Esophagus muscularis mucosa (tissue), 4 donors: ENCODE data around the gene RNFT2. TPM values are rescaled to one million over a fixed set of nuclear protein-coding genes. Genes with fewer than 3 reads are reported as not detected.
A peak's percentile ranks its signal among the peaks of the same experiment; 100 is the strongest.
"Not testable (repeated sequence)": the region's sequence is repeated elsewhere in the genome, so short reads cannot be mapped to it uniquely, and the experiment has no call there.

Experiments
- DNase-seq: peaks from one replicate; pipeline ENCODE4 v3.0.0-alpha.2; 2017; ENCODE audit errors: extremely low spot score
- H3K27ac ChIP-seq, 4 donors: fragments of 200-600 bp; sonication (generic); replicated peaks in 1 of 4; 1 replicate in 3 of 4; 2 replicates in 1 of 4; pipeline ENCODE4 v1.5.1; 2016 to 2019; ENCODE audit warnings: mild to moderate bottlenecking in 1 of 4
- H3K27me3 ChIP-seq, 4 donors: fragments of 200-600 bp; sonication (generic); one replicate each; pipeline versions ENCODE4 v1.5.1 to v1.6.0; 2016 to 2019
- H3K36me3 ChIP-seq, 4 donors: fragments of 200-600 bp; sonication (generic); one replicate each; pipeline ENCODE4 v1.5.1; 2016 to 2019
- H3K4me1 ChIP-seq, 4 donors: fragments of 200-600 bp; sonication (generic); one replicate each; pipeline ENCODE4 v1.5.1; 2016 to 2019
- H3K4me3 ChIP-seq, 4 donors: fragments of 200-600 bp; sonication (generic); 1 replicate in 2 of 4; 2 replicates in 2 of 4; pipeline ENCODE4 v1.5.1; 2016 to 2019; ENCODE audit warnings: mild to moderate bottlenecking in 4 of 4, moderate library complexity in 1 of 4
- H3K9me3 ChIP-seq, 4 donors: fragments of 200-600 bp; sonication (generic); 1 replicate in 3 of 4; 2 replicates in 1 of 4; pipeline ENCODE4 v1.5.1; 2016 to 2019
- EP300 ChIP-seq: sonication (generic); formaldehyde crosslinking; IDR thresholded peaks from one replicate; pipeline ENCODE4 v1.6.1; 2017; ENCODE audit warnings: antibody characterized with exemption
- POLR2A ChIP-seq: fragments of 450-650 bp; IDR thresholded peaks from one replicate; pipeline ENCODE4 v1.6.1; 2017; ENCODE audit warnings: antibody characterized with exemption, moderate library complexity, mild to moderate bottlenecking, low read depth
- POLR2AphosphoS5 ChIP-seq, 2 donors: sonication (generic); formaldehyde crosslinking; IDR thresholded peaks; one replicate each; pipeline ENCODE4 v1.6.1; 2017; ENCODE audit warnings: antibody characterized with exemption in 2 of 2
- WGBS: methylation state at CpG from one replicate; pipeline ENCODE4 v1.1.5; 2018; 5-methylcytosine and 5-hydroxymethylcytosine counted together
- intact Hi-C: fragments of 100-400 bp; cut with DNase I; formaldehyde crosslinking; loops from one replicate; pipeline ENCODE4 v1.15.1; 2023
- total RNA-seq, 4 donors: library from RNA; depleted of rRNA; stranded (reverse); fragments of >200 nt; gene quantifications; one replicate each; pipeline versions ENCODE4 v1.1.0 to v1.2.1, GENCODE V29; 2016
- TF ChIP-seq, protein P1 (sequence below), 3 experiments: fragments of 200-600 bp in 2 of 3; fragments of 450-650 bp in 1 of 3; sonication (generic) in 2 of 3; IDR thresholded peaks; one replicate each; pipeline ENCODE4 v1.5.1; 2017 to 2019; ENCODE audit warnings: antibody characterized with exemption in 3 of 3, mild to moderate bottlenecking in 2 of 3, moderate library complexity in 1 of 3

RNFT2 gene
- total RNA-seq, 4 donors from 2014 or later, result 0.17 to 0.63 (median 0.34) TPM

DNA sequence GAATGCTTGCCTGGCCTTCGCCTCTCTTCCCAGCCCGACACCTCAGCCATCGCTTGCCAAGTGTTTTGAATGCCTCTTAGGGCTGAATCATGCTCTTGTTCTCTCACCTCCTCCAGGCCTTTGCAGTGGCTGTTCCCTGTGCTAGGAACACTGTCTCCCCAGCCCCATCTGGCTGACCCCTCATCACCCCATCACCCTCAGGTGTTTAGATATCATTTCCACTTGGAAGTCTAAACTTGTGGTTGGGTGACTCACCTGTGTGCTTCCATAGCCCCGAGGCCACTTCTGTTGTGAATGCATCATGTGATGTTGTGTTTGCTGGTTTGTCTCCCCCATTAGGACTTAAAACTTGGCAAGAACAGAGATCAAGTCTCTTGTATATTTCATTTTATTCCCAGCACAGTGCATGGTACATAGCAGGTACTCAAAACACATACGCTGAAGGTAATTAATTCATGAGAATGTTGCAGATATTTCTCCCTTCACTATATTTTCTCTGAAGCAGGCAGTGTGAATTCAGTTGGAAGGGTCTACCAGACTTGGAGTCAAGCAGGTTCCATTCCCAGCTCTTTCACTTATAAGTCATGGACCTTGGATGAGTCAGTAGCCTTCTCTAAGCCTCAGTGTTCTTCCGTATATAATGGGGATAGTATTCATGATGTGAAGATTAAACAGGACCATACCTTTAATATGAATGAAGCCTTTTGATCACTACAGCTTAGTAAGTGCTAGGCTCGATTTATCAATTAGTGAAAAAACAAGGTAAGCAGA, 75.3 kb downstream of the RNFT2 start:
- Histone ChIP-seq H3K36me3 (no peaks in the 10 kb centered on the region), H3K27me3 (no peaks in the 10 kb centered on the region), H3K4me3 (no peak overlapping the region), H3K9me3 (no peaks in the 10 kb centered on the region), H3K27ac (no peak overlapping the region), H3K4me1 (peaks cover 6 to 9% (median 7%) of the 10 kb centered on the region in 4 donors)
- 94% methylated on average over 7 of the region's 7 CpGs for WGBS
- TF ChIP-seq POLR2A, result no peak
- TF ChIP-seq, protein P1, sequence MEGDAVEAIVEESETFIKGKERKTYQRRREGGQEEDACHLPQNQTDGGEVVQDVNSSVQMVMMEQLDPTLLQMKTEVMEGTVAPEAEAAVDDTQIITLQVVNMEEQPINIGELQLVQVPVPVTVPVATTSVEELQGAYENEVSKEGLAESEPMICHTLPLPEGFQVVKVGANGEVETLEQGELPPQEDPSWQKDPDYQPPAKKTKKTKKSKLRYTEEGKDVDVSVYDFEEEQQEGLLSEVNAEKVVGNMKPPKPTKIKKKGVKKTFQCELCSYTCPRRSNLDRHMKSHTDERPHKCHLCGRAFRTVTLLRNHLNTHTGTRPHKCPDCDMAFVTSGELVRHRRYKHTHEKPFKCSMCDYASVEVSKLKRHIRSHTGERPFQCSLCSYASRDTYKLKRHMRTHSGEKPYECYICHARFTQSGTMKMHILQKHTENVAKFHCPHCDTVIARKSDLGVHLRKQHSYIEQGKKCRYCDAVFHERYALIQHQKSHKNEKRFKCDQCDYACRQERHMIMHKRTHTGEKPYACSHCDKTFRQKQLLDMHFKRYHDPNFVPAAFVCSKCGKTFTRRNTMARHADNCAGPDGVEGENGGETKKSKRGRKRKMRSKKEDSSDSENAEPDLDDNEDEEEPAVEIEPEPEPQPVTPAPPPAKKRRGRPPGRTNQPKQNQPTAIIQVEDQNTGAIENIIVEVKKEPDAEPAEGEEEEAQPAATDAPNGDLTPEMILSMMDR (IDR thresholded peaks at IDR 0.05), result no peak
- no peak for TF ChIP-seq EP300
- no peak for TF ChIP-seq POLR2AphosphoS5 (IDR thresholded peaks at IDR 0.05)
- intact Hi-C loops, result loop anchor here (10.0 kb wide), 1 partner anchor 101 kb away; the partner anchor contains the start of gene FBXW8
- DNase-seq, result no peak

DNA sequence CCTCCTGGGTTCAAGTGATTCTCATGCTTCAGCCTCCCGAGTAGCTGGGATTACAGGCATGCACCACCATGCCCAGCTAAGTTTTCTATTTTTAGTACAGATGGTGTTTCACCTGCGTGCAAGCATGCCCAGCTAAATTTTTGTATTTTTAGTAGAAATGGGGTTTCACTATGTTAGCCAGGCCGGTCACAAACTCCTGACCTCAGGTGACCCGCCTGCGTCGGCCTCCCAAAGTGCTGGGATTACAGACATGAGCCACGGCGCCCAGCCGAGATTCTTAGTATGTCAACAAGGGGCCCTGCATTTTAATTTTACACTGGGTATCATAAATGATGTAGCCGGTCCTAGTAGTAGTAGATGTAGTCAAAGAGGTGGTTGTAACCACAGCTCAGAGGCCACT, 76.7 kb downstream of the RNFT2 start:
- intact Hi-C loops, result loop anchor here (10.0 kb wide), 1 partner anchor 100 kb away; the partner anchor contains the start of gene FBXW8
- H3K9me3 ChIP-seq, H3K27ac ChIP-seq, H3K36me3 ChIP-seq, H3K27me3 ChIP-seq, DNase-seq, H3K4me3 ChIP-seq: not testable (repeated sequence)
- 91% methylated on average over 10 of the region's 10 CpGs for WGBS
- peaks cover 9 to 17% (median 12%) of the 10 kb centered on the region in 4 donors for H3K4me1 ChIP-seq

DNA sequence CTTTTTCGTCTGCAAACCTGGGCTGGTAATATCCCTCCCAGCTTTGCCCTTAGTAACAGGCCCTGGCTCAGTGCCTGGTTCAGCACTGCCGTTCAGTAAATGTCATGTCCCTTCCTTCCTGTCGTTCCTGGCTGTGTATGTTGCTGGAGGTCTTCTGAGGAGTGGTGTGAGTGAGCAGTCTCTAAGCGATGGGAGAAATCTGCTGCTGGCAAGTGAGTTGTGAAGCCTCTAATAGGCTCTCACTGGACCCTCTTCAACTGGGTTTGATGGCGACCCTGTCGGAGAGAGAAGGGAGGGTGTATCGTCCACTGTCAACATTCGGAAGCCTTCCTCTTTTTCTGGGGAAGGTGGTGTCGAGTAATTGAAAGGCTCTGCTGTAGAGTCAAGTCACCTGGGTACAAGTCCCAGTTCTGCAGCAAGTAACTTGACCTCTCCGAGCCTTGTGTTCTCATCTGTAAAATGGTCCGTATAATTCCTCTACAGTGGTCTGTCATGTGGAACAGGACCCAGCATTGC, 80.3 kb downstream of the RNFT2 start:
- 36% methylated on average over 11 of the region's 11 CpGs for WGBS
- no peak for DNase-seq
- intact Hi-C loops, result loop anchor here (10.0 kb wide), 1 partner anchor 96 kb away; the partner anchor contains the start of gene FBXW8
- H3K4me1 ChIP-seq, result peaks cover 9 to 19% (median 12%) of the 10 kb centered on the region in 4 donors
- TF ChIP-seq POLR2A (no peak), POLR2AphosphoS5 (IDR thresholded peaks at IDR 0.05) (peak in 1 of 2 donors; percentile 19), EP300 (no peak)
- TF ChIP-seq, protein P1 (IDR thresholded peaks at IDR 0.05), result no peak
- H3K27me3 ChIP-seq, result no peaks in the 10 kb centered on the region
- peak overlapping the region; percentile 92 to 96 (median 94) for H3K27ac ChIP-seq
- H3K9me3 ChIP-seq, result no peaks in the 10 kb centered on the region
- H3K4me3 ChIP-seq, result peak overlapping the region; percentile 68 to 80 (median 72)
- H3K36me3 ChIP-seq, result no peaks in the 10 kb centered on the region

DNA sequence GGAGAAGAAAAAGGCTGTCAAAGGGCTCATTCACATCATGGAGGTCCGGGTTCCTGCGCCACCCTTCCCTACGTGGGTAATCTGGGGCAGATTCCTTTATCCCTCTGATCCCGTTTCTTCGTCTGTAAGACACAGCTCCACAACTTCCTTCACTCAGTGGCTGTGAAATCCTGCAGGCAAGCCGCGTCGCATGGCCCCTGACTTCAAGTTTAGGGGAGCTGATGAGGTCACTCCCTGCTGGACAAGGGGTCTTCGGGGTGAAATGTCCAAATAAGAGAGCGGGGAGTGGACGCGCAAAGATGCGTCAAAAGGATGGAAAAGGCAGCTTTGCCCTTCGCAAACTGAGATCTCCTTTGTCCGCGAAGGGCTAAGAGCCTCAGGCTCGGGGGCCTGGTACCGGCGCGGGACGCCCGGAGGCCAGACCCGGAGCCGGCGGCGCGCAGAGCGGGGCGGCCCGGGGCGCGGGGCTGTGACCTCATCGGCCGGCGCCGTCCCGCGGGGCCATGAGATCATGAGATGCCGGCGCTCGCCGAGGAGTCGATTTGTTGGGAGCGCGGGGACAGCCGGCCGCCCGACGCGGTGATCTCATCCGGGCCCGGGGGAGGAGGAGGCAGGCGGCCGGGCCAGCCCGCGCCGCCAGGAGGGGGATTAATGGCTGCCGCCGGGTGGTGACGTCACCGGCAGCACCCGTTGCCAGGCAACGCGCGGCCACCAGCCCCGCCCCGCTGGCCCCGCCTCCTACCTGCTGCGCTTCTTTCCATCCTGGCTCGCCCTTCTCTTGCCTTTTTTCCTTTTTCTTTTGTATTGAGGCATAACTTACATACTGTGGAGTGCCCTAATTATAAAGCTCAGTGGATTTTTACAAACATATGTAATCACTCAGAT, 81.1 kb downstream of the RNFT2 start:
- intact Hi-C loops, result loop anchor here (10.0 kb wide), 1 partner anchor 96 kb away; the partner anchor contains the start of gene FBXW8
- no peak for TF ChIP-seq POLR2A
- TF ChIP-seq POLR2AphosphoS5 (IDR thresholded peaks at IDR 0.05), result peak; percentile 74 to 85
- TF ChIP-seq, protein P1 (IDR thresholded peaks at IDR 0.05), result peak in 1 of 3 experiments; percentile 17
- 2% methylated on average over 24 of the region's 70 CpGs for WGBS

More for the DNA sequence above, 81.1 kb downstream of the RNFT2 start:
- Histone ChIP-seq H3K9me3 (no peaks in the 10 kb centered on the region), H3K27ac (peak overlapping the region; percentile 92 to 96 (median 94)), H3K4me1 (peaks cover 9 to 19% (median 12%) of the 10 kb centered on the region in 4 donors), H3K36me3 (no peaks in the 10 kb centered on the region), H3K27me3 (no peaks in the 10 kb centered on the region), H3K4me3 (peak overlapping the region; percentile 68 to 80 (median 72))
- peak; percentile 96 for DNase-seq
